Fibroblast of mammary gland (primary cell): ENCODE measurements around the gene VTI1A.

Source experiments
- DNase-seq: peaks from one replicate; pipeline ENCODE4 v3.0.0-alpha.2; 2010; ENCODE audit warnings: low read depth
- H3K4me3 ChIP-seq: 2 replicates; pipeline ENCODE4 v1.5.1; 2011; ENCODE audit warnings: low read depth, mild to moderate bottlenecking, low read length, moderate library complexity; ENCODE audit not compliant: control insufficient read depth
- TF ChIP-seq, protein P1 (sequence below): conservative IDR thresholded peaks from 2 replicates; pipeline ENCODE4 v1.5.1; 2011; ENCODE audit warnings: low read depth, low read length, inconsistent platforms; ENCODE audit not compliant: control insufficient read depth, insufficient read depth

Gene VTI1A

DNA sequence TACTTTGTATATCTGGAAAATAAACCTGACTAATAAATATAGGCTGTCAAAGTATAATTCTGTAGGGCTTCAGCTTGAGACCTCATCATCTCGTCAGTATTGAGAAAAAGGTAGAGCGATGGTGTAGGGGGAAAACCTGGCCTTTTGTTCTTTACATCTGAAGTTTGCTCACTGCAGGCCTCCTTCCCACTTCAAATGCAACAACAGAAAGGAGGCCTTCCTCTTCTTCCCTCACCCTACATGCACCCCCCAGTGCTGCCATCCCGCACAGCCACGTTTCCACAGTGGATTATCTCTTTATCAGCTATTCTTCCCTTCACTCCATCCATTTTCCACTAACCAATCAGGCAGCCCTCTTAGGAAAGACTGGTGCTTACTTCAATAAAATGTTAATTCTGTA, 112.3 kb downstream of the VTI1A start:
- TF ChIP-seq, protein P1, sequence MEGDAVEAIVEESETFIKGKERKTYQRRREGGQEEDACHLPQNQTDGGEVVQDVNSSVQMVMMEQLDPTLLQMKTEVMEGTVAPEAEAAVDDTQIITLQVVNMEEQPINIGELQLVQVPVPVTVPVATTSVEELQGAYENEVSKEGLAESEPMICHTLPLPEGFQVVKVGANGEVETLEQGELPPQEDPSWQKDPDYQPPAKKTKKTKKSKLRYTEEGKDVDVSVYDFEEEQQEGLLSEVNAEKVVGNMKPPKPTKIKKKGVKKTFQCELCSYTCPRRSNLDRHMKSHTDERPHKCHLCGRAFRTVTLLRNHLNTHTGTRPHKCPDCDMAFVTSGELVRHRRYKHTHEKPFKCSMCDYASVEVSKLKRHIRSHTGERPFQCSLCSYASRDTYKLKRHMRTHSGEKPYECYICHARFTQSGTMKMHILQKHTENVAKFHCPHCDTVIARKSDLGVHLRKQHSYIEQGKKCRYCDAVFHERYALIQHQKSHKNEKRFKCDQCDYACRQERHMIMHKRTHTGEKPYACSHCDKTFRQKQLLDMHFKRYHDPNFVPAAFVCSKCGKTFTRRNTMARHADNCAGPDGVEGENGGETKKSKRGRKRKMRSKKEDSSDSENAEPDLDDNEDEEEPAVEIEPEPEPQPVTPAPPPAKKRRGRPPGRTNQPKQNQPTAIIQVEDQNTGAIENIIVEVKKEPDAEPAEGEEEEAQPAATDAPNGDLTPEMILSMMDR: no peak
- H3K4me3 ChIP-seq: no peak overlapping the region
- no peak for DNase-seq

DNA sequence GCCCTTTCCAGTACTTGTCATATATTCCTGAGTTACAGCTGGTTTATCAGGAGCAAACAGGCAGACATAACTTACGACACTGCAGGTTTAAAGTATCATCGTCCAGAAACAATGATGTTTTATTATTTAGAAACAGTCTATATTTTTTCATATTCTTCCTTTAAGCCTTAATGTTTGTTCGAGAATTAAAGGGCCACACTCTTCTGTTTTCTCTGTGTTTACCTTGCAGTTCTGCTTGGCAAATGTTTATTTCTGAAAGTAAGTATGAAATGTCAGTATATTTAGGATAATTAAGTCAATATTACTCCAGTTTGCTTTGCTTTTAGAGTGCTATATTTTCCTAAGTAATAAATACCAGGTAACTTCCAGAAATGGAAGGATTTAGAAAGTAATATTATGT, 115.1 kb downstream of the VTI1A start:
- TF ChIP-seq, protein P1: no peak
- H3K4me3 ChIP-seq: no peak overlapping the region
- DNase-seq: no peak

DNA sequence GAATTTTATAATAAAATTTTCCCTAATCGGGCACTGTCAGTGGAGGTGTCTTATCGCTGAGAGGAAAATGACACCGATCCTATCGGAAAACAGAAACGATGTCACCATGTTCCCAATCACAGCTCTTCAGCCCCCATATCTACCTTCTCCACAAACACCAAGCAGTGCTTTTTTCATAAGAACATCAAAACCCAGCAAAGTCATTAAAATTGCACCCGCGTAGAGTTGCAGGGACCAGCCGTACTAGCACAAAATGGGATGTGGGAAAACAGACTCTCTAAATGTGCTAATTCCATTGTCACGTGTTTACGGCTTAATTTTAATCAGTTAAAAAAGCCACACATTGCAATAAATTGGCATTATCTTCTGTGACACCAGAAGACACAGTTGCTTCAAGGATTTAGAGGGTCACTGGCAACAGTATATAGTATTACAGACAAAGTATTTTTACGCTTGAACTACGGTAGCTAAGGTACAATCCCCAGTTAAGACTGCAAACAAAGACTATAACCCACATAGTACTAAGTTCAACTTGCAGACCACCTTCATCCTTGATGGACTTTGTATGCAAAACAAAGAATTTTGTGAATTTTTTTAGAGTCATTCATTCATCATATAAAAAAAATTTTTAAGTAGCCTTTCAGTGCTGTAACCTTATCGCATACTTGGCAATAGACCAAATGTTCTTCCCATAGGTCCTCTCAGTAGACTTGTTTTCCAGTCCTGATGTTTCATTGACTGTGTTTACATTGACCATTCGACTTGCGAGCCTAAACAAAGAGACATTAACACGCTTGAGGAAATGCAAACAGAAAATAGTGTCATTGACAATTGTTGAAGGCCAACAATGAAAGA, 116.0 kb downstream of the VTI1A start:
- DNase-seq: no peak
- H3K4me3 ChIP-seq: no peak overlapping the region
- TF ChIP-seq, protein P1: no peak

DNA sequence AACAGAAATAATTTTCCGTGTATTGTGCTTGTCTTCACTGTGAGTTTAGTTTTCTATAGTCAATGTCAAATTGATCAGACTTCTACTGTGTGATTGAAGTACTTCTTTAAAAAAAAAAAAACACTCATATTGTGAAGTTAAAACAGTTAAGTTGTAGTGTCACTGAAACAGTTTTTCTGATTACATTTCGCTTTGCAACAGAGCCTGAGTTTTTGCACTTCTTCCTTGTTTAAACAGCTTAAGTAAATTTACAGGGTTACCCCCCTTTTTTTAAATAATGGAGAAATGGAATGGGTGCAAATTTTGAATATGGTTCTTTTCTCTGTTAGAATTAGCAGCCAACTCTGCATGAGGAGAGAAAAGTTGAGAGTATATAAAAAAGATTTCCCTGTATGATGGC, 117.3 kb downstream of the VTI1A start:
- no peak overlapping the region for H3K4me3 ChIP-seq
- TF ChIP-seq, protein P1: no peak
- DNase-seq: no peak

DNA sequence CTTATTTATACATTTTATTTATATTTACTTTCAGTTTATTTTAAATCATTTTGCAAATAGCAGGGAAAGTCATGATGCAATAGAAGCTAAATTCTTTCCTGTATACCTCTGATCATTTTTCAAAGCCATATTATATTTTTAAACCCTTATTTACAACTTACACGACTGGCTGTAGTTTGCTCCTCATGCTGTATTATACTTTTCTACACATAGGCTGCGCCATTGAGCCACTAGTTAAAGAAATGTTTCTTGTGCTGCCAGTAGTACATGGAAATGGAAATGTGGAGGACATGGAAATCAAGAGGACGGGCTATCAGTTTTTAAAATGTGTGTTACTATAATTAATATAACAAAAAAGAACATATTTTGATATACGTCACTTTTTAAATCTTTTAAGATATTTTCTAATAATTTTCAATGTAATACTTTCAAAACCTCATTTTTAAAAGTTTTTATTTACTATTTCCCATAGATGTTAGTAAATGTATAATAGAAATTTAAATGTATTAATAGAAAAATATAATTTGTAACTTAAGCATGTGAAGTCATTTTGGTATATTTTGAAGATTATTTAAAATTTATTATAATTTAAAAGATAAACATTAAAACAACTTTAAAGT, 118.5 kb downstream of the VTI1A start:
- no peak overlapping the region for H3K4me3 ChIP-seq
- TF ChIP-seq, protein P1: peak; percentile 78
- DNase-seq: peak; percentile 76

DNA sequence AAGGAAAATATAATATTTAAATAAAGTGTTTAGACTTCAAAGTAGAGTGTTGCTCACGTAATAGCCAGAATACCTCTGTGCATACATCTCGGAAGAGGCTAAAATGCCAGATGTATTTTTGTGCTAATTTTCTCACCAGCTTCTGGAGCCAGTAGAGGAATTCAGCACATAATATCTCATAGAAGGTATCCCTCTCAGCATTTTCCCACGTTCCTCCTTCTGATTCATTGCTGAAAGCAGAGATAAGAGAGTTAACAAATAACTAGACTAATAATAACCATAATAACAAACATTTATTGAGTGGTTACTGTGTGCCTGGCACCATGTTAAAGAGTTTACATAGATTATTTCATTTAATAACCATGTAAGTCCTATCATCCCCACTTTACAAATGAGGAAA, 123.6 kb downstream of the VTI1A start:
- H3K4me3 ChIP-seq: no peak overlapping the region
- TF ChIP-seq, protein P1: no peak
- no peak for DNase-seq

DNA sequence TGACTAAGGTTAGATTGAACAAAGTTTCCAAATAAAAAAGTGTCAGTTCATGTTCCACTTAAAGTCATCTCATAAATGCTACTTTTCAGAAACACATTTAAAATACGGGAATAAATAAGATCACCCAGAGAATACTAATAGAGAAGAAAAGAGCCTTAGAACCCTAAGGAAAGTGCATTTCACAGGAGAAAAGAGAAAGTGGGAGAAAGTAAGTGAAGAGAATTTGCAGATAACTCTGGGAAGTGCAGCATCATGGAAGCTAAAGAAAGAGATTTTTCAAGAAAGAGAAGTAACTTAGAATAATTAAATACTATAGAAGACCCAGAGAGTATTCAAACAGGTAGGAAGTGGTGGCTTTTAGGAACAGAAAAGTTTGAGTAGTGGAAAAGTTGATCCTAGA, 132.6 kb downstream of the VTI1A start:
- TF ChIP-seq, protein P1: no peak
- no peak overlapping the region for H3K4me3 ChIP-seq
- DNase-seq: no peak
